ENCODE results near the gene ZNF609.

- TF ChIP-seq, protein P1, sequence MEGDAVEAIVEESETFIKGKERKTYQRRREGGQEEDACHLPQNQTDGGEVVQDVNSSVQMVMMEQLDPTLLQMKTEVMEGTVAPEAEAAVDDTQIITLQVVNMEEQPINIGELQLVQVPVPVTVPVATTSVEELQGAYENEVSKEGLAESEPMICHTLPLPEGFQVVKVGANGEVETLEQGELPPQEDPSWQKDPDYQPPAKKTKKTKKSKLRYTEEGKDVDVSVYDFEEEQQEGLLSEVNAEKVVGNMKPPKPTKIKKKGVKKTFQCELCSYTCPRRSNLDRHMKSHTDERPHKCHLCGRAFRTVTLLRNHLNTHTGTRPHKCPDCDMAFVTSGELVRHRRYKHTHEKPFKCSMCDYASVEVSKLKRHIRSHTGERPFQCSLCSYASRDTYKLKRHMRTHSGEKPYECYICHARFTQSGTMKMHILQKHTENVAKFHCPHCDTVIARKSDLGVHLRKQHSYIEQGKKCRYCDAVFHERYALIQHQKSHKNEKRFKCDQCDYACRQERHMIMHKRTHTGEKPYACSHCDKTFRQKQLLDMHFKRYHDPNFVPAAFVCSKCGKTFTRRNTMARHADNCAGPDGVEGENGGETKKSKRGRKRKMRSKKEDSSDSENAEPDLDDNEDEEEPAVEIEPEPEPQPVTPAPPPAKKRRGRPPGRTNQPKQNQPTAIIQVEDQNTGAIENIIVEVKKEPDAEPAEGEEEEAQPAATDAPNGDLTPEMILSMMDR (optimal IDR thresholded peaks at IDR 0.05 in 1 of 3, IDR thresholded peaks at IDR 0.05 in 1 of 3, conservative IDR thresholded peaks at IDR 0.05 in 1 of 3; ENCODE audit: extremely low read depth in 1 of 3, insufficient read depth in 2 of 3, low read length in 3 of 3) = no peak
- no peak for TF ChIP-seq EZH2 (IDR thresholded peaks at IDR 0.05; ENCODE audit: low read length)
Measured at GRCh38 chr15:64696481-64696880, 236.1 kb downstream of the ZNF609 start.
